Activated CD8-positive, alpha-beta T cell treated with anti-CD3 and anti-CD28 coated beads, Interleukin-2, amount 10 ng/mL, durations not matched to agents 7 days and 5 days (primary cell): ENCODE measurements around the gene ANKRD29. TPM values are rescaled to one million over a fixed set of nuclear protein-coding genes. Genes with fewer than 3 reads are reported as not detected.

Experiments used
- ATAC-seq: fragments of 150-1000 bp; cut with Tn5 transposase; one replicate; pipeline ENCODE4 v1.10.0; 2021; ENCODE audit warnings: moderate library complexity
- CTCF ChIA-PET: fragments of 350-600 bp; sonication (Branson Sonifier 250); formaldehyde crosslinking; loops from one replicate; lab custom pipeline; 2021; ENCODE audit warnings: antibody characterized with exemption; lab: Charles Lee
- POLR2A ChIA-PET: fragments of 350-600 bp; sonication (Branson Sonifier 250); formaldehyde crosslinking; loops from one replicate; lab custom pipeline; 2021; ENCODE audit warnings: antibody characterized with exemption; lab: Charles Lee
- DNase-seq: peaks from one replicate; pipeline ENCODE4 v3.0.0-alpha.2; 2020
- H3K27ac Mint-ChIP-seq: one replicate; pipeline ENCODE4 v1.8.0; 2021; ENCODE audit warnings: mild to moderate bottlenecking, mixed read lengths
- H3K27me3 Mint-ChIP-seq: one replicate; pipeline ENCODE4 v1.8.0; 2021; ENCODE audit warnings: low read depth, mixed read lengths
- H3K36me3 Mint-ChIP-seq: one replicate; pipeline ENCODE4 v1.8.0; 2021; ENCODE audit warnings: low read depth, mixed read lengths
- H3K4me1 Mint-ChIP-seq: one replicate; pipeline ENCODE4 v1.8.0; 2021; ENCODE audit warnings: low read depth, mixed read lengths
- H3K4me3 Mint-ChIP-seq: one replicate; pipeline ENCODE4 v1.8.0; 2021; ENCODE audit warnings: mild to moderate bottlenecking, mixed read lengths
- H3K9me3 Mint-ChIP-seq: one replicate; pipeline ENCODE4 v1.8.0; 2022; ENCODE audit warnings: mixed read lengths; ENCODE audit not compliant: insufficient read depth
- total RNA-seq, 2 experiments: library from RNA; stranded (reverse); gene quantifications; one replicate each; pipeline ENCODE4 v1.2.3, GENCODE V29; 2021

Gene ANKRD29
- not detected for total RNA-seq

- Mint-ChIP-seq H3K4me1 (peaks cover 25% of the 10 kb centered on the region), H3K4me3 (peak within 1 kb of the TSS; percentile 69), H3K27me3 (peaks cover 62% of the 10 kb centered on the region), H3K9me3 (no peaks in the 10 kb centered on the region), H3K27ac (peak within 1 kb of the TSS; percentile 40), H3K36me3 (no peaks in the 10 kb centered on the region)
- peak; percentile 76 for DNase-seq
- ChIA-PET CTCF (interaction anchor here (1.6 kb wide), 1 partner anchor 40 kb away, joined by 3 read pairs; no protein-coding TSS in a partner anchor), POLR2A (no interaction called here)
- ATAC-seq: peak; percentile 78
Measured at GRCh38 chr18:23662309-23663263, at the start of gene ANKRD29. Gene ANKRD29, minus strand, starts transcription at chr18:23662911. Its CDS starts 181 bp downstream, at chr18:23662730.

GRCh38 chr18:23712445-23712844 lies 49.7 kb upstream of the ANKRD29 start:
- CTCF ChIA-PET: interaction anchor here (1.0 kb wide), 1 partner anchor 85 kb away, joined by 4 read pairs; no protein-coding TSS in a partner anchor

GRCh38 chr18:23711426-23711825 lies 48.7 kb upstream of the ANKRD29 start:
- ChIA-PET CTCF (interaction anchor here (0.9 to 1.5 kb wide), 2 partner anchors 9 to 89 kb away, joined by 3 to 4 read pairs; no protein-coding TSS in a partner anchor), POLR2A (interaction anchor here (0.6 kb wide), 1 partner anchor 14 kb away, joined by 3 read pairs; no protein-coding TSS in a partner anchor)
- Mint-ChIP-seq H3K27ac (no peak overlapping the region), H3K27me3 (peaks cover 18% of the 10 kb centered on the region), H3K4me1 (peaks cover 20% of the 10 kb centered on the region), H3K9me3 (peaks cover 6% of the 10 kb centered on the region), H3K4me3 (no peak overlapping the region), H3K36me3 (peaks cover 7% of the 10 kb centered on the region)
- ATAC-seq (no peak), DNase-seq (no peak)

More at GRCh38 chr18:23712445-23712844, 49.7 kb upstream of the ANKRD29 start:
- ATAC-seq: peak; percentile 89
- DNase-seq: peak; percentile 70
- POLR2A ChIA-PET: no interaction called here
- Mint-ChIP-seq H3K4me1 (peaks cover 20% of the 10 kb centered on the region), H3K4me3 (peak overlapping the region; percentile 17), H3K27ac (peak overlapping the region; percentile 6), H3K27me3 (peaks cover 14% of the 10 kb centered on the region), H3K9me3 (peaks cover 6% of the 10 kb centered on the region), H3K36me3 (peaks cover 3% of the 10 kb centered on the region)

GRCh38 chr18:23710946-23711345 lies 48.2 kb upstream of the ANKRD29 start:
- Mint-ChIP-seq H3K9me3 (peaks cover 6% of the 10 kb centered on the region), H3K27me3 (peaks cover 18% of the 10 kb centered on the region), H3K27ac (no peak overlapping the region), H3K4me1 (peaks cover 20% of the 10 kb centered on the region), H3K4me3 (no peak overlapping the region), H3K36me3 (peaks cover 7% of the 10 kb centered on the region)
- ATAC-seq: no peak
- ChIA-PET CTCF (interaction anchor here (0.9 to 1.5 kb wide), 3 partner anchors 8 to 261 kb away, joined by 3 to 4 read pairs (median 3); no protein-coding TSS in a partner anchor), POLR2A (interaction anchor here (0.6 kb wide), 1 partner anchor 13 kb away, joined by 3 read pairs; no protein-coding TSS in a partner anchor)
- DNase-seq: no peak

GRCh38 chr18:23710068-23710527 lies 47.4 kb upstream of the ANKRD29 start:
- CTCF ChIA-PET: interaction anchor here (1.1 kb wide), 1 partner anchor 262 kb away, joined by 3 read pairs; no protein-coding TSS in a partner anchor

GRCh38 chr18:23706971-23707640 lies 44.4 kb upstream of the ANKRD29 start:
- peaks cover 26% of the 10 kb centered on the region for H3K27me3 Mint-ChIP-seq
- CTCF ChIA-PET: no interaction called here
- H3K36me3 Mint-ChIP-seq: peaks cover 7% of the 10 kb centered on the region
- H3K27ac Mint-ChIP-seq: no peak overlapping the region
- DNase-seq: no peak
- peaks cover 5% of the 10 kb centered on the region for H3K4me1 Mint-ChIP-seq
- POLR2A ChIA-PET: no interaction called here
- H3K9me3 Mint-ChIP-seq: peaks cover 6% of the 10 kb centered on the region
- no peak for ATAC-seq
- no peak overlapping the region for H3K4me3 Mint-ChIP-seq

More at GRCh38 chr18:23710068-23710527, 47.4 kb upstream of the ANKRD29 start:
- Mint-ChIP-seq H3K36me3 (peaks cover 7% of the 10 kb centered on the region), H3K27ac (no peak overlapping the region), H3K9me3 (peaks cover 6% of the 10 kb centered on the region), H3K4me3 (no peak overlapping the region), H3K4me1 (peaks cover 20% of the 10 kb centered on the region), H3K27me3 (peaks cover 13% of the 10 kb centered on the region)
- DNase-seq (no peak), ATAC-seq (no peak)
- POLR2A ChIA-PET: interaction anchor here (0.7 kb wide), 1 partner anchor 303 kb away, joined by 3 read pairs; no protein-coding TSS in a partner anchor

- peaks cover 7% of the 10 kb centered on the region for H3K36me3 Mint-ChIP-seq
- ATAC-seq (no peak), DNase-seq (no peak)
- peaks cover 6% of the 10 kb centered on the region for H3K9me3 Mint-ChIP-seq
- no peaks in the 10 kb centered on the region for H3K4me1 Mint-ChIP-seq
- peaks cover 31% of the 10 kb centered on the region for H3K27me3 Mint-ChIP-seq
- no peak overlapping the region for H3K27ac Mint-ChIP-seq
- H3K4me3 Mint-ChIP-seq: no peak overlapping the region
- CTCF ChIA-PET: interaction anchor here (1.1 to 3.3 kb wide), 8 partner anchors 12 to 214 kb away, joined by 3 to 36 read pairs (median 14); no protein-coding TSS in a partner anchor
- POLR2A ChIA-PET: no interaction called here
Measured at GRCh38 chr18:23704806-23705205, 42.1 kb upstream of the ANKRD29 start.

- ATAC-seq: no peak
- POLR2A ChIA-PET: interaction anchor here (1.3 kb wide), 1 partner anchor 118 kb away, joined by 6 read pairs; the partner anchor contains the start of gene NPC1
- no peak for DNase-seq
- Mint-ChIP-seq H3K27ac (no peak overlapping the region), H3K36me3 (peaks cover 7% of the 10 kb centered on the region), H3K4me3 (no peak overlapping the region), H3K27me3 (peaks cover 31% of the 10 kb centered on the region), H3K4me1 (peaks cover 7% of the 10 kb centered on the region), H3K9me3 (peaks cover 6% of the 10 kb centered on the region)
- CTCF ChIA-PET: interaction anchor here (1.1 to 3.3 kb wide), 15 partner anchors 10 to 214 kb away, joined by 3 to 36 read pairs (median 6); no protein-coding TSS in a partner anchor
Measured at GRCh38 chr18:23703987-23704384, 41.3 kb upstream of the ANKRD29 start.

GRCh38 chr18:23703057-23703986 lies 40.6 kb upstream of the ANKRD29 start:
- Mint-ChIP-seq H3K36me3 (peaks cover 7% of the 10 kb centered on the region), H3K27me3 (peaks cover 33% of the 10 kb centered on the region), H3K4me1 (peaks cover 10% of the 10 kb centered on the region), H3K9me3 (peaks cover 6% of the 10 kb centered on the region), H3K4me3 (no peak overlapping the region), H3K27ac (no peak overlapping the region)
- ATAC-seq (peak; percentile 75), DNase-seq (peak; percentile 40)
- ChIA-PET CTCF (interaction anchor here (0.5 to 3.3 kb wide), 34 partner anchors 8 to 231 kb away, joined by 3 to 36 read pairs (median 3); no protein-coding TSS in a partner anchor), POLR2A (interaction anchor here (0.6 to 1.3 kb wide), 2 partner anchors 118 to 163 kb away, joined by 4 to 6 read pairs; partner anchors contain the start of gene NPC1)

- peaks cover 4% of the 10 kb centered on the region for H3K36me3 Mint-ChIP-seq
- DNase-seq: no peak
- no peak for ATAC-seq
- H3K4me1 Mint-ChIP-seq: peaks cover 10% of the 10 kb centered on the region
- ChIA-PET CTCF (interaction anchor here (0.7 to 3.3 kb wide), 25 partner anchors 9 to 230 kb away, joined by 3 to 36 read pairs (median 3); no protein-coding TSS in a partner anchor), POLR2A (no interaction called here)
- no peak overlapping the region for H3K27ac Mint-ChIP-seq
- H3K9me3 Mint-ChIP-seq: no peaks in the 10 kb centered on the region
- peaks cover 29% of the 10 kb centered on the region for H3K27me3 Mint-ChIP-seq
- H3K4me3 Mint-ChIP-seq: no peak overlapping the region
Measured at GRCh38 chr18:23702606-23703005, 39.9 kb upstream of the ANKRD29 start.
